PFSK-1 (cell line): ENCODE data around the gene MEF2C.

Experiments
- FOXP2 ChIP-seq: optimal IDR thresholded peaks from 2 replicates; pipeline ENCODE3; 2011; ENCODE audit warnings: borderline replicate concordance, control low read depth, inconsistent platforms; ENCODE audit not compliant: insufficient read depth; ENCODE audit errors: extremely low read length, extremely low read depth
- POLR2AphosphoS5 ChIP-seq: IDR thresholded peaks from 2 replicates; pipeline ENCODE4 v1.6.1; 2012; ENCODE audit warnings: low read depth, mild to moderate bottlenecking, control low read depth, low read length, moderate library complexity
- SIN3A ChIP-seq: IDR thresholded peaks from 2 replicates; pipeline ENCODE4 v1.6.1; 2012; ENCODE audit warnings: mild to moderate bottlenecking, low read length, moderate library complexity, borderline replicate concordance; ENCODE audit not compliant: insufficient read depth
- TAF1 ChIP-seq: IDR thresholded peaks from 2 replicates; pipeline ENCODE4 v1.6.1; 2012; ENCODE audit warnings: low read length, control low read depth, borderline replicate concordance; ENCODE audit not compliant: insufficient read depth
- TF ChIP-seq, protein P1 (sequence below), 2 experiments: IDR thresholded peaks; 2 replicates each; pipeline versions ENCODE4 v1.6.1 to v1.8.0; 2011 to 2012; ENCODE audit warnings: low read depth in 2 of 2, low read length in 2 of 2, control low read depth in 1 of 2, inconsistent platforms in 1 of 2, mild to moderate bottlenecking in 1 of 2, moderate library complexity in 1 of 2; ENCODE audit not compliant: insufficient read depth in 1 of 2

MEF2C gene

GRCh38 chr5:88846434-88846833 is 36.5 kb downstream of the MEF2C start:
- TF ChIP-seq SIN3A (no peak), POLR2AphosphoS5 (no peak), FOXP2 (no peak), TAF1 (no peak)
- TF ChIP-seq, protein P1, sequence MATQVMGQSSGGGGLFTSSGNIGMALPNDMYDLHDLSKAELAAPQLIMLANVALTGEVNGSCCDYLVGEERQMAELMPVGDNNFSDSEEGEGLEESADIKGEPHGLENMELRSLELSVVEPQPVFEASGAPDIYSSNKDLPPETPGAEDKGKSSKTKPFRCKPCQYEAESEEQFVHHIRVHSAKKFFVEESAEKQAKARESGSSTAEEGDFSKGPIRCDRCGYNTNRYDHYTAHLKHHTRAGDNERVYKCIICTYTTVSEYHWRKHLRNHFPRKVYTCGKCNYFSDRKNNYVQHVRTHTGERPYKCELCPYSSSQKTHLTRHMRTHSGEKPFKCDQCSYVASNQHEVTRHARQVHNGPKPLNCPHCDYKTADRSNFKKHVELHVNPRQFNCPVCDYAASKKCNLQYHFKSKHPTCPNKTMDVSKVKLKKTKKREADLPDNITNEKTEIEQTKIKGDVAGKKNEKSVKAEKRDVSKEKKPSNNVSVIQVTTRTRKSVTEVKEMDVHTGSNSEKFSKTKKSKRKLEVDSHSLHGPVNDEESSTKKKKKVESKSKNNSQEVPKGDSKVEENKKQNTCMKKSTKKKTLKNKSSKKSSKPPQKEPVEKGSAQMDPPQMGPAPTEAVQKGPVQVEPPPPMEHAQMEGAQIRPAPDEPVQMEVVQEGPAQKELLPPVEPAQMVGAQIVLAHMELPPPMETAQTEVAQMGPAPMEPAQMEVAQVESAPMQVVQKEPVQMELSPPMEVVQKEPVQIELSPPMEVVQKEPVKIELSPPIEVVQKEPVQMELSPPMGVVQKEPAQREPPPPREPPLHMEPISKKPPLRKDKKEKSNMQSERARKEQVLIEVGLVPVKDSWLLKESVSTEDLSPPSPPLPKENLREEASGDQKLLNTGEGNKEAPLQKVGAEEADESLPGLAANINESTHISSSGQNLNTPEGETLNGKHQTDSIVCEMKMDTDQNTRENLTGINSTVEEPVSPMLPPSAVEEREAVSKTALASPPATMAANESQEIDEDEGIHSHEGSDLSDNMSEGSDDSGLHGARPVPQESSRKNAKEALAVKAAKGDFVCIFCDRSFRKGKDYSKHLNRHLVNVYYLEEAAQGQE (IDR thresholded peaks at IDR 0.05; ENCODE audit: insufficient read depth in 1 of 2, low read depth in 2 of 2, low read length in 2 of 2): no peak

DNA sequence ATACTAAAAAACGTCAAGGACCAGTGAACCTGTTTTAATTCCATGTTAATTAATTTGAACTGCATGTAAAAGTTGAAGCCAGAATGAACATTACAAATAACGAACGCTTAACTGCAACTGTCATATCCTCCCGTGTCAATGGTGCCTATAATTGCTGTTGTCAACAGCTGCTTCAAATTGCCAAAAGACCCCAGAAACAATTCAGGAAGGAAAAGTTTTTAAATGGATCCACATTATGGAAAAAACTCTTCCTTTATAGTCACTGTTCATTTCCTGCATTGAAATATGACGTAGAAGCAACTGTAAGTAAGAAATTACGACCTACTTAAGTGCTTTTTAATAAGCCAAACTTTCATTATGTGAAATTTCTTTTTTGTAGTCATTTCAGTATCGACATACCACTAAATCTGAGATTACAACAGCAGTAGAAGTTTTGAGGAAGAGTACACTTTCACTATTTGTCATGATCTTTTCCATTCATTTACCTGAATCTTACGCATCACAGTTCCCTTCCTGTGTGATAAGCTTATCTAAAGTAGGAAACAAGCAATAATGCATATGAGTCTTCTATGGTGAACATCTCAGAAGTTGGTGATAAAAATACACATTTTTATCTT is 37.8 kb downstream of the MEF2C start:
- TF ChIP-seq TAF1: no peak
- TF ChIP-seq SIN3A: no peak
- no peak for TF ChIP-seq POLR2AphosphoS5
- TF ChIP-seq FOXP2: no peak
- TF ChIP-seq, protein P1 (IDR thresholded peaks at IDR 0.05; ENCODE audit: insufficient read depth in 1 of 2, low read depth in 2 of 2, low read length in 2 of 2): no peak

DNA sequence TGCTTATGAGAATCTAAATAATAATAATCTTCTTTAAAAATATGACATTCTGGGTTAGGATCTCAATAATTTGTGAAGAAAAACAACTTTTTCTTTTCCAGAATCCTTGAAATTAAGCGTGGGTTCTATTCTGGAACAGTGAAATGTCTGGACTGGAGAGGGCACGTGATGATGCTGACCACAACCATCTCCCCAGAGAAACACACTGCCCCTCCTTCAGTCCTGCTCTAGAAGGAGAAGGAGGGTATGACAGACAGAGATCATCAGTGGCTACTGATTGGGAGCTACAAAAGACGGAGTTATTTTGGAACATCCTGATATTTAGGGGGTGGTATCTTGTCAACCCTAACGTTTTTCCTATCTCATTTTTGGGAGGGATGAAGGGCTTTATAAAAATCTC is 40.2 kb downstream of the MEF2C start:
- TF ChIP-seq SIN3A: no peak
- no peak for TF ChIP-seq POLR2AphosphoS5
- TF ChIP-seq, protein P1 (IDR thresholded peaks at IDR 0.05; ENCODE audit: insufficient read depth in 1 of 2, low read depth in 2 of 2, low read length in 2 of 2): no peak
- no peak for TF ChIP-seq FOXP2
- TF ChIP-seq TAF1: no peak

DNA sequence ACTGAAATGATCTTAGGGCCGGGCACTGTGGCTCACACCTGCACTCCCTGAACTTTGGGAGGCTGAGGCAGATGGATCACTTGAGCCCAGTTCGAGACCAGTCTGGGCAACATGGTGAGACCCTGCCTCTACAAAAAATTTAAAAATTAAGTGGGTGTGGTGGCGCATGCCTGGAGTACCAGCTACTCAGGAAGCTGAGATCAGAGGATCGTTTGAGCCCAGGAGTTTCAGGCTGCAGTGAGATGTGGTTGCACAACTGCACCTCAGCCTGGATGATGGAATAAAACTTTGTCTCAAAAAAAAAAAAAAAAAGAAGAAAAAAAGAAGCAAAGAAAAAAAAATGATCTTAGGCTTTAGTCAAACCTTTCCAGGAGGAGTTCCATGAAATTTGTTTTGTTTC is 41.8 kb downstream of the MEF2C start:
- TF ChIP-seq, protein P1 (IDR thresholded peaks at IDR 0.05; ENCODE audit: insufficient read depth in 1 of 2, low read depth in 2 of 2, low read length in 2 of 2): no peak
- TF ChIP-seq TAF1 (no peak), SIN3A (no peak), POLR2AphosphoS5 (no peak)

GRCh38 chr5:88840495-88840894 is 42.5 kb downstream of the MEF2C start:
- no peak for TF ChIP-seq SIN3A
- no peak for TF ChIP-seq FOXP2
- TF ChIP-seq, protein P1 (IDR thresholded peaks at IDR 0.05; ENCODE audit: insufficient read depth in 1 of 2, low read depth in 2 of 2, low read length in 2 of 2): no peak
- no peak for TF ChIP-seq TAF1
- no peak for TF ChIP-seq POLR2AphosphoS5
